Mesothelial cell of epicardium (in vitro differentiated cells): ENCODE measurements around the gene POLR2J2. TPM values are rescaled to one million over a fixed set of nuclear protein-coding genes. Genes with fewer than 3 reads are reported as not detected.
"Not testable (repeated sequence)": the region's sequence is repeated elsewhere in the genome, so short reads cannot be mapped to it uniquely, and the experiment has no call there.

Experiments
- DNase-seq, 2 experiments: peaks; one replicate each; pipeline ENCODE4 v3.0.0; 2021; ENCODE audit warnings: low spot score in 2 of 2; ENCODE audit not compliant: unreplicated experiment in 2 of 2
- H3K27ac Mint-ChIP-seq: 2 replicates; pipeline ENCODE4 v1.8.0; 2021; ENCODE audit warnings: mixed read lengths
- H3K27me3 Mint-ChIP-seq: 2 replicates; pipeline ENCODE4 v1.8.0; 2021; ENCODE audit warnings: low read depth, mixed read lengths
- H3K36me3 Mint-ChIP-seq: 2 replicates; pipeline ENCODE4 v1.8.0; 2021; ENCODE audit warnings: mixed read lengths
- H3K4me1 Mint-ChIP-seq: 2 replicates; pipeline ENCODE4 v1.8.0; 2021; ENCODE audit warnings: mixed read lengths
- H3K4me3 Mint-ChIP-seq: 2 replicates; pipeline ENCODE4 v1.8.0; 2021; ENCODE audit warnings: mild to moderate bottlenecking, moderate library complexity, mixed read lengths
- H3K9me3 Mint-ChIP-seq: 2 replicates; pipeline ENCODE4 v1.8.0; 2021; ENCODE audit warnings: mixed read lengths
- total RNA-seq: library from RNA; stranded (reverse); gene quantifications from 3 replicates; pipeline ENCODE4 v1.2.1, GENCODE V29; 2021

The POLR2J2 gene
- total RNA-seq, 1 donor from 2014 or later: 10.3 TPM

DNA sequence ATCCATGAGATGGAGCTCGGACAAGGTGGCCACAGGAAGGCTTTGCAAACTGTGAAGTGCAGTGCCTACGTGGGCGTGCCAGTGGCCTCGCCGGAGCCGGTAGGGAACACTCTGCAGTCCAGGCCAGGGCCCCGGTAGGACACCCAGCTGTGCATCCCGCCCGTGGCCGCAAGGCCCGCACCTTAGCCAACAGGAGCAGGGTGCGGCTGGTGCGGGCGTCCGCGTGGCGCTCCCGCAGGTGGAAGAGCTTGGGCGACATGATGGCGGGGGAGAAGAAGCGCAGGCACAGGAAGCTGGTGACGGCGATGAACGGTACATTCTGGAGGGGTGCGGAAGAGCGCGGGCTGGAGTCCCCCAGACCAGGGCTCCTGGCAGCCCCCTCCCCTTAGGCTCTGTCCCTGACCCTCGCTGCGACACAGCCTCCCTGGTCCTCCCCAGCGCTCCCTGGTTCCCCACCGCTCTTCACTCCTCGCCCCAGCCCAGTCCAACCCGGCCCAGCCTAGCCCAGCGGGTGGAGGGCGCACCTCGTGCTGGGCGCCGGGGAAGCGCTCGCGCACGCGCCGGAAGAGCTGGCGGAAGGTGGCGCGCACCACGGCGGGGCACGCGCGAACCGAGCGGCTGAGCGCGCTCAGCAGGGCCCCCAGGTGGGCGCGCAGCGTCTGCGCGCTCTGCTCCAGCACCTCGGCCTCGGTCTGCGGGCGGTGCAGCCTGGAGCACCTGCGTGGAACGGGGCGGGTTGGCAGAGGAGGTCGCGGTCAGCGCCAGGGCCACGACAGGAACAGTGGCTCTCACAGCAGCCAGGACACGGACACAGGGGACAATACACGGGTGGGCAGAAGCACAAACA, 18.2 kb upstream of the POLR2J2 start:
- not testable (repeated sequence) for H3K4me3 Mint-ChIP-seq, DNase-seq, H3K4me1 Mint-ChIP-seq, H3K27ac Mint-ChIP-seq, H3K9me3 Mint-ChIP-seq, H3K36me3 Mint-ChIP-seq
- peaks cover 32% of the 10 kb centered on the region for H3K27me3 Mint-ChIP-seq

DNA sequence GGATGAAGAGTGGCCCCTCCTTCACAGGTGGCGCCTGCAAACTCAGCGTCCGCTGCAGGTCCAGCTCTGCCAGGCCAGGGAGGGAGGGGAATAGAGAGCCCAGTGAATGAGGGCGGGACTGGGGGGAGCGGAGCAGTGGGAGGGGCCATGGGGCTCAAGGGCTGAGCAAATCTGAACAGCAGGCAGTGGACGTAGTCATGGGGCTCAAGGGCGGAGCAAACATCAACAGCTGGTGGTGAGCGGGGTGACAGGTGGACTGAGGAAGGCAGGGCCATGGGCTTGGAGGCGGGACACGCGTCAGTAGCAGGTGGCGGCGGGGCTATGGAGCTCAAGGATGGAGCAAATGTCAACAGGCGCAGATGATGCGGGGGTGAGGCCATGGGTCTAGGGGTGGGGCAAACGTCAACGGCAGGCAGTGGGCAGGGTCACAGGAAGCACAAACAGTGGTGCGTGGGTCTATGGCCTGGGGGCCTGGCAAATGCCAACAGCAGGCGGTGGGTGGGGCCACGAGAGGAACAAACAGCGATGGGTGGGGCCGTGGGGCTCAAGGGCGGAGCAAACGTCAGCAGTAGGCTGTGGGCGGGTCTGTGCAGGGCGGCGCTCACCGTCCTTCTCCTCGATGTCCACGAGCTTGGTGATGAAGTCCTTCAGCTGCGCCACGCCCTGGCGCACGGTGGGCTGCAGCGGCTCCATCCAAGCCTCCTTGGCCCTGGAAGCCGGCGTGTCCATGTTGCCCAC, 17.0 kb upstream of the POLR2J2 start:
- peaks cover 21% of the 10 kb centered on the region for H3K27me3 Mint-ChIP-seq
- DNase-seq, H3K4me1 Mint-ChIP-seq, H3K9me3 Mint-ChIP-seq, H3K36me3 Mint-ChIP-seq, H3K27ac Mint-ChIP-seq, H3K4me3 Mint-ChIP-seq: not testable (repeated sequence)

DNA sequence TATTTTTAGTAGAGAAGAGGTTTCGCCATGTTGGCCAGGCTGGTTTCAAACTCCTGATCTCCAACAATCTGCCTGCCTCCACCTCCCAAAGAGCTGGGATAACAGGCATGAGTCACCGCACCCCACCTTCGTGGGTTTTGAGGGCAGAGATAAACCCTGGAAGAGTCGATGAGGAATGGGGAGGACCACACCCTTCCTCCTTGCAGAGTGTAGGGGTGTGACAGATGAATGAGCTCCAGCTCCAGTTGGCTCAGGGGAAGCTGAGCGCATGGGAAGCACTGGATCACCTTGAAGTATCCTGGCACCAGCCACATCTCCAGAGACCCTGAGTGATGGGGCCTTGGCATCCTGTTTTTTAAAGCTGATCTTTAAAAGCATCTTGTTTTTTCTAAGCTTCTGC, 11.1 kb upstream of the POLR2J2 start:
- not testable (repeated sequence) for H3K27me3 Mint-ChIP-seq, H3K4me1 Mint-ChIP-seq, DNase-seq, H3K4me3 Mint-ChIP-seq, H3K9me3 Mint-ChIP-seq, H3K27ac Mint-ChIP-seq, H3K36me3 Mint-ChIP-seq

DNA sequence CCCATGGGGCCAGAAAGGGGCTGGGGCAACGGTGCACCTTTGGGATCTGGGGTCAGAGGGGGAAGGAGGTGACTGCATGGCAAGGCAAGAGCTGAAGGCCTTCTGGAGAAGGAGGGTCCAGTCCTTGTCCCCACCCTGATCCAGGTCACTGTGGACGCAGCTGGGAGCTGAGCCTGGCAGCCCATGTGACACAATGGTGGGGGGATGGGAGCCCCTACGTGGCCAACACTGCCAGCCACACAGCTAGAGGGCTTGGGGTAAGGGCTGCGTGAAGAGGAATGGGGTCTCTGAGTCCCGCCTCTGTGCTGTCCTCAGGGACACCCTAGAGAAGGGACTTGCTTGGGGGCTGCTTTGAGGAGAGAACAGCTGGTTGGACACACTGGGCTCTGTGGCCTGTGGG, 9.3 kb upstream of the POLR2J2 start:
- DNase-seq, H3K27me3 Mint-ChIP-seq, H3K4me3 Mint-ChIP-seq, H3K9me3 Mint-ChIP-seq, H3K4me1 Mint-ChIP-seq, H3K27ac Mint-ChIP-seq, H3K36me3 Mint-ChIP-seq: not testable (repeated sequence)

DNA sequence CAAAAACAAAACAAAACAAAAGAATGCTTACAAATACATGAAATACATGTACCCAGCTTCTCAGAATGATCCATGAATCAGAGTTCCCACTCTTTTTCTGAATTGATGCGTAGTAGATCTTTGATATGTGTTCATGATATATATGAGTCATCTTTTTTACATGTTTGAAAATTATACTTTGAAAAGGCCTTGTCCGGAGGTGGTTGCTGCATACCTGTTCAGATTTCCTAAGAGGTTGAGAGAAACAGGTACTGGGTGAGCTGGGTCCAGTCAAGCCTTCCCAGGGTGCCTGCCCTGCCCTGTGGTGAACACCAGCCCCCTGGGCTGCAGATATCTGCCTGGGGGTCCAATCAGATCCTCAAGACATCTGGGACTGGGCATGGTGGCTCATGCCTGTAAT, 4.1 kb upstream of the POLR2J2 start:
- not testable (repeated sequence) for DNase-seq, H3K27ac Mint-ChIP-seq, H3K36me3 Mint-ChIP-seq

DNA sequence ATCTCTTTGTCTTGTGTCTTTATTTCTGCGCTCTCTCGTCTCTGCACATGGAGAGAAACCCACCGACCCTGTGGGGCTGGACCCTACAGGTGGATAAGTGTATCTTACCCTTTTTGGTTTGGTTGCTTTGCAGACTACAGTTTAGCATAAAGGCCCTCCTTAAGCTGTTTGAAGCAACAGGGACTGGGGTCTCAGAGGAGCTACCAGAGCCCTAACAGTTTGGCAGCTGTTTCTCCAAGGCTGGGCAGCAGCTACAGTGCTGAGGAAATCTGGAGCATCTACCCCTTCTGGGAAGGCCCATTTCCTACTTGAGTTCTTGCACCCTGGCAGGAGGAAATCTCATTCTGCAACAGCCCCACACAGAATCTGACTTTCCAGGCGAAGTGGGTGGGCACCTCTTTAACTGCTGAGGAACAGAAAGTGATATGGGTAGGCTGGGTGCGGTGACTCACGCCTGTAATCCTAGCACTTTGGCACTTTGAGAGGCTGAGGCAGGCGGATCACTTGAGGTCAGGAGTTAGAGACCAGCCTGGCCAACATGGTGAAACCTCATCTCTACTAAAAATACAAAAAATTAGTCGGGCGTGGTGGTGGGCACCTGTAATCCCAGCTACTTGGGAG, 2.1 kb upstream of the POLR2J2 start:
- H3K9me3 Mint-ChIP-seq, DNase-seq, H3K27me3 Mint-ChIP-seq, H3K36me3 Mint-ChIP-seq, H3K4me3 Mint-ChIP-seq, H3K4me1 Mint-ChIP-seq, H3K27ac Mint-ChIP-seq: not testable (repeated sequence)

More for the DNA sequence above, 4.1 kb upstream of the POLR2J2 start:
- not testable (repeated sequence) for H3K4me3 Mint-ChIP-seq, H3K9me3 Mint-ChIP-seq, H3K4me1 Mint-ChIP-seq, H3K27me3 Mint-ChIP-seq

DNA sequence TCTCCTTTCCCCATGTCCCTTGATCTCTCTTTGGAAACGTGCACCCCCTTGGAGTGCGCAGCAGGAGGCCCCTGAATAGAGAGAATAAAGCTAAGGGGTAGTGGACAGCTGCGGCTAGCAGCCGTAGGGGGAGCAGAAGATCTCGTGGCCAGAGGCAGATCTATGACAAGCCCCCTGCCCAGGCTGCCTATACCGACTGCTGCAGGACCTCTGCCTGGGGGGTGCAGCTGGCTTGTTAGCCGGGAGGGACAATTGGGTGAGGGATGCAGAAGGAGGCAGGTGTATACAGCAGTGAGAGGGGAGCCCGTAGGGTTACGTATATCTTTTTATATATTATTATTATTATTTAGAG, 469 bp upstream of the POLR2J2 start:
- not testable (repeated sequence) for H3K36me3 Mint-ChIP-seq, H3K27ac Mint-ChIP-seq, H3K27me3 Mint-ChIP-seq, H3K9me3 Mint-ChIP-seq, H3K4me3 Mint-ChIP-seq, H3K4me1 Mint-ChIP-seq, DNase-seq

DNA sequence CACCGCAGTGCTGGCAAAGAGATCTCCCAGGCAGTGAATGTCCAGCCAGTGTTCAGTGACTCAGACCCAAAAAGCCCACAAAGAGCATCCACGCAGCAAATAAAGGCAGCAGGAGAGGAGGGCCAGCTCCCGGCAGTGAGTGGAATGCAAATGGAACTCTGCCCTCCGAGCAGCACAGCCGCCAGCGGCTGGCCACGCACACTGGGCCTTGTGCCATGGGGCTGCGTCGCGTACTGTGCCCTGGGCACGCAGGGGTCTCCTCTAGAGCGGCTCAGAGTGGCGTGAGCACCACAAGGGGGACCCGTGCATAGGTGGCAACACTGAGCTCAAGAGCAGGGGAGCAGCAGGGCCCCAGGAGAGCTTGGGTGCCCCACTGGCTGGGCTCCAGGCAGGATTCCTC, 3.9 kb downstream of the POLR2J2 start:
- H3K27ac Mint-ChIP-seq, DNase-seq, H3K4me3 Mint-ChIP-seq, H3K27me3 Mint-ChIP-seq, H3K36me3 Mint-ChIP-seq, H3K4me1 Mint-ChIP-seq, H3K9me3 Mint-ChIP-seq: not testable (repeated sequence)

DNA sequence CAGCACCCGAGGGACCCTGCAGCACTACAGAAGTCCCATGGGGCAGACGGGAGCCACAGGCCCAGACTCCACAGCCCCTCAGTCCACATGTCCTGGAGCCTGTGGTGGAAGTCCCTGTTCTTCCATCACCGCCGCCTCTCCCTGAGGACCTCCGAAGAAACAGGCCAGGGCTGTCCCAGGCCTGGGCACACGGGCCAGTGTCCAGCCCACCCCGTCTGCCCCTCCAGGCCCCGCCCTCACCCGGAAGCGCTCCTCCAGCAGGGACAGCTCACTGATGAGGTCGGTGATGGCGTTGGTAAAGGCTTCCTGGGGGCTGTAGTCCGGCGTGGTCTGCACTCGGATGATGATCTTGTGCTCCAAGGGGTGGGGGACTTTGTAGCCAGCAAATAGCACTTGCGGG, 4.6 kb downstream of the POLR2J2 start:
- H3K4me1 Mint-ChIP-seq, H3K4me3 Mint-ChIP-seq, H3K27me3 Mint-ChIP-seq, H3K27ac Mint-ChIP-seq, H3K36me3 Mint-ChIP-seq, H3K9me3 Mint-ChIP-seq, DNase-seq: not testable (repeated sequence)

DNA sequence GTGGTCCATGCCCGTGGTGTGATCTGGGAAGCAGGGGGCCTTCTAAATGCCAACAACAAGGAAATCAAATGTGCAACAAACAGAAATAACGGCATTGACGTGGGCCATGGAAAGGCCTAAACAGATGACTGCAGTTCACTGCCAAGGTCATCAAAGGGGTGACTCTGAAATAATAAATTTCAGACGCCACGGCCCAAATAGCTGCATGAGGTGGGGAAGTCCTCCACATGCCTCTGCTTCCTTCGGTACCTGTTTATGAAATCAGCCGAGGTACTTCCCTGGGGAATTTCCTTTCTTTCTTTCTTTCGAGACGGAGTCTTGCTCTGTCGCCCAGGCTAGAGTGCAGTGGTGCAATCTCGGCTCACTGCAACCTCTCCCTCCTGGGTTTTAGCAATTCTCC, 6.7 kb downstream of the POLR2J2 start:
- not testable (repeated sequence) for H3K4me3 Mint-ChIP-seq

DNA sequence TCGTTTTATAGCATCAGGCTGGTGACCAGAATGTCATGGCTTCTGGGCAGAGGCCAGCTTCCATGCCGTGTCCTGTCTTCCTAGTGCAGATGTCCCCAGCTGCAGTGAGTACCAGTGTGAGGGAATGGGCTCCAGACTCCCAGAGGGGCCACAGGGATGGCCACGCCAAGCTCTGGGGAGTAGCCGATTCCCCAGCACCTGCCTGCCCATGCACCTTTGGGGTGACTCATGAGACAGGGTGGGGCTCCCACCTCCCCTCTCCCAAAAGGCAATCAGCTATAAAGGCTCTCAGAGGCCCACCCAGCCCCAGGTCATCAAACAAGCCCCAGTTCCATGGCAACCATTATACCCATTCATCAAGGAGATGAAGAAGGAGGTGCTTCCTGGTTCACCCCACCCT, 21.5 kb downstream of the POLR2J2 start, which contains the start of gene SPDYE2B:
SPDYE2B (plus strand) TSS at position 396 of the 400 bp plus-strand sequence. CDS start 2,030 bp downstream, outside the sequence.
- not testable (repeated sequence) for DNase-seq, H3K27ac Mint-ChIP-seq, H3K4me1 Mint-ChIP-seq, H3K4me3 Mint-ChIP-seq, H3K9me3 Mint-ChIP-seq, H3K36me3 Mint-ChIP-seq, H3K27me3 Mint-ChIP-seq

More for the DNA sequence above, 6.7 kb downstream of the POLR2J2 start:
- not testable (repeated sequence) for H3K27ac Mint-ChIP-seq, H3K36me3 Mint-ChIP-seq, H3K9me3 Mint-ChIP-seq, H3K27me3 Mint-ChIP-seq, DNase-seq, H3K4me1 Mint-ChIP-seq

DNA sequence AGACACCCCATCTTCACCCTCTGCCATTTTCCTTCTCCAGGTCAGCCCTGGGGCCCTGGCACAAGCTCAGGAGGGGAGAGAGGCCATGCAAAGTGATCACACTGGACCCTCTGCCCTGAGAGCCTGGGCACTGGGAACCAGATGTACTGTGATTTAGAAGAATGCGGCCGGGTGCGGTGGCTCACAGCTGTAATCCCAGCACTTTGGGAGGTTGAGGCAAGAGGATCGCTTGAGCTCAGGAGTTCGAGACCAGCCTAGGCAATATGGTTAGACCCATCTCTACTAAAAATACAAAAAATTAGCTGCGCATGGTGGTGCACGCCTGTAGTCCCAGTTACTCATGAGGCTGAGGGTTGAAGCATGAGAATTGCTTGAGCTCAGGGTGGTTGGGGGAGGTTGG, 23.6 kb downstream of the POLR2J2 start:
- H3K9me3 Mint-ChIP-seq, DNase-seq, H3K27me3 Mint-ChIP-seq, H3K27ac Mint-ChIP-seq, H3K36me3 Mint-ChIP-seq, H3K4me3 Mint-ChIP-seq, H3K4me1 Mint-ChIP-seq: not testable (repeated sequence)

DNA sequence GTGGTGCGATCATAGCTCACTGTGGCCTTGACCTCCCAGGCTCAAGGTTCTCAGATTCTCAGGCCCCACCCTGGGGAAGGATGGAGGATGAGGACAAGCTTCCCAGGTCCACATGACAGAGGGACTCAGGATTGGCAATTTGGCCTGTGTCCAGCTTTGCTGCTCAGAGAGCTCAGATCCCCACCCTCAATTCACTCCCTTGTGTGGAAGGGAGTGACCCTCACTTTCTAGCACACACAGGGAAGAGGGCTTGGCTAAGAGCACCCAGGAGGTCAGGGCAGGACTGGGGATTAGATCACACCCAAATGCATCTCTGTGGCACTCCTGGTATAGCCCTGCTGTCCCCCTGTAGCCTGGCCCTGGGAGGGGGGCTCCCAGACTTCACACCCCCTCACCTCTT, 28.1 kb downstream of the POLR2J2 start:
- H3K9me3 Mint-ChIP-seq, H3K36me3 Mint-ChIP-seq, H3K27ac Mint-ChIP-seq, DNase-seq, H3K4me1 Mint-ChIP-seq, H3K4me3 Mint-ChIP-seq, H3K27me3 Mint-ChIP-seq: not testable (repeated sequence)

DNA sequence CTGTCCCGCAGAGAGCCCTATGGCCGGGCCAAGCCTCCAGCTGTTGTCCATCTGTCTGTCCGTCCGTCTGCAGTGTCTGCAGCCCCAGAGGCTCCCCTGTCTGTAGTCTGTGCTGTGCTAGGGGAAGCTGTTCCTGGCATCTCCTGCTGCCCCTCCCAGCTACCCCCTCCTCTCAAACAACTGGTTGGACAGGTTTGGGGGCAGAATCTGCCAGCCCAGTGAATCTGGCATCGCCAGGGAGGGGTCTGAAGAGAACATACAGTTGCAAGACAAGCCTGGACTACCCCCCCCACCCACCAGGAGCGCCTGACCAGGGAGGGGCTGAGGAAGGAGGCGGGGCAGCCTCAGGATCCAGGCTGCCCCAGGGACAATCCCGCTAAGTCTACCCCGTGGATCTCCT, 28.8 kb downstream of the POLR2J2 start, which contains the start of gene UPK3BL1:
UPK3BL1 (minus strand) TSS at position 101 of the 400 bp plus-strand sequence; CDS start at position 51, 50 bp downstream.
- not testable (repeated sequence) for H3K27me3 Mint-ChIP-seq, H3K4me3 Mint-ChIP-seq, DNase-seq, H3K36me3 Mint-ChIP-seq, H3K4me1 Mint-ChIP-seq, H3K27ac Mint-ChIP-seq, H3K9me3 Mint-ChIP-seq
